CD14-positive monocyte (primary cell): Measurements from ENCODE around the gene SLC2A1. TPM values are rescaled to one million over a fixed set of nuclear protein-coding genes. Genes with fewer than 3 reads are reported as not detected.

Experiments
- DNase-seq, 3 donors: peaks; one replicate each; pipeline ENCODE4 v3.0.0-alpha.2; 2011 to 2022
- H2AFZ ChIP-seq: 2 replicates; pipeline ENCODE4 v1.6.0; 2012; ENCODE audit warnings: mild to moderate bottlenecking, low read depth, low read length, inconsistent platforms; ENCODE audit not compliant: insufficient read depth, poor library complexity, severe bottlenecking
- H3K27ac ChIP-seq, 2 donors: 1 replicate in 1 of 2; 2 replicates in 1 of 2; pipeline ENCODE4 v1.5.1; 2012 to 2013; ENCODE audit warnings: low read length in 2 of 2, control low read depth in 1 of 2, inconsistent platforms in 1 of 2, low read depth in 1 of 2, mild to moderate bottlenecking in 1 of 2
- H3K27me3 ChIP-seq, 2 donors: one replicate each; pipeline versions ENCODE4 v1.6.0 to v1.6.1; 2011 to 2013; ENCODE audit warnings: low read length in 2 of 2; ENCODE audit not compliant: control insufficient read depth in 2 of 2, insufficient read depth in 2 of 2
- H3K36me3 ChIP-seq, 2 donors: replicated peaks in 1 of 2; 1 replicate in 1 of 2; 2 replicates in 1 of 2; pipeline versions ENCODE4 v1.5.1 to v1.6.1; 2012 to 2013; ENCODE audit warnings: low read length in 2 of 2, control low read depth in 1 of 2, inconsistent platforms in 1 of 2, mild to moderate bottlenecking in 1 of 2; ENCODE audit not compliant: insufficient read depth in 2 of 2, control insufficient read depth in 1 of 2
- H3K4me1 ChIP-seq, 2 donors: 1 replicate in 1 of 2; 2 replicates in 1 of 2; pipeline versions ENCODE4 v1.5.1 to v1.6.1; 2012 to 2013; ENCODE audit warnings: low read length in 2 of 2, control low read depth in 1 of 2, inconsistent platforms in 1 of 2, mild to moderate bottlenecking in 1 of 2, moderate library complexity in 1 of 2; ENCODE audit not compliant: insufficient read depth in 2 of 2, control insufficient read depth in 1 of 2
- H3K4me2 ChIP-seq: replicated peaks from 2 replicates; pipeline ENCODE3; 2012; ENCODE audit warnings: low read length, moderate library complexity, mild to moderate bottlenecking; ENCODE audit not compliant: poor library complexity, severe bottlenecking; ENCODE audit errors: extremely low read depth
- H3K4me3 ChIP-seq, 3 experiments: fragments of 200-600 bp in 1 of 3; sonication (generic) in 1 of 3; replicated peaks in 1 of 3; 1 replicate in 2 of 3; 2 replicates in 1 of 3; pipeline ENCODE4 v1.5.1; 2011 to 2013; ENCODE audit warnings: low read length in 3 of 3, mild to moderate bottlenecking in 3 of 3, control low read depth in 2 of 3, low read depth in 2 of 3, inconsistent platforms in 1 of 3, moderate library complexity in 1 of 3
- H3K79me2 ChIP-seq: 2 replicates; pipeline ENCODE4 v1.6.0; 2012; ENCODE audit warnings: mild to moderate bottlenecking, control low read depth, inconsistent platforms, low read length, moderate library complexity; ENCODE audit not compliant: insufficient read depth
- H3K9ac ChIP-seq: 2 replicates; pipeline ENCODE4 v1.6.0; 2017; ENCODE audit warnings: low read length, mild to moderate bottlenecking; ENCODE audit not compliant: insufficient read depth, poor library complexity, severe bottlenecking
- H3K9me3 ChIP-seq, 2 donors: replicated peaks in 1 of 2; 1 replicate in 1 of 2; 2 replicates in 1 of 2; pipeline versions ENCODE4 v1.5.1 to v1.6.1; 2012 to 2013; ENCODE audit warnings: low read length in 2 of 2, control low read depth in 1 of 2; ENCODE audit not compliant: control insufficient read depth in 1 of 2, insufficient read depth in 1 of 2
- H4K20me1 ChIP-seq: 2 replicates; pipeline ENCODE4 v1.6.0; 2012; ENCODE audit warnings: mild to moderate bottlenecking, low read length, control low read depth, moderate library complexity; ENCODE audit not compliant: insufficient read depth
- H3K27ac Mint-ChIP-seq, 7 donors: one replicate each; pipeline ENCODE4 v1.8.0; 2020; ENCODE audit warnings: mild to moderate bottlenecking in 7 of 7, mixed read lengths in 7 of 7, moderate library complexity in 6 of 7, inconsistent platforms in 2 of 7
- H3K27me3 Mint-ChIP-seq, 3 donors: one replicate each; pipeline ENCODE4 v1.8.0; 2021 to 2022; ENCODE audit warnings: low read depth in 3 of 3, mild to moderate bottlenecking in 3 of 3, mixed read lengths in 3 of 3, moderate library complexity in 3 of 3, inconsistent platforms in 1 of 3
- H3K36me3 Mint-ChIP-seq, 2 donors: one replicate each; pipeline ENCODE4 v1.8.0; 2020; ENCODE audit warnings: mixed read lengths in 2 of 2, inconsistent platforms in 1 of 2, mild to moderate bottlenecking in 1 of 2
- H3K4me1 Mint-ChIP-seq: one replicate; pipeline ENCODE4 v1.8.0; 2020; ENCODE audit warnings: mild to moderate bottlenecking, mixed read lengths
- H3K4me3 Mint-ChIP-seq, 2 donors: one replicate each; pipeline ENCODE4 v1.8.0; 2020; ENCODE audit warnings: mild to moderate bottlenecking in 2 of 2, mixed read lengths in 2 of 2, moderate library complexity in 1 of 2
- H3K9me3 Mint-ChIP-seq, 7 donors: one replicate each; pipeline ENCODE4 v1.8.0; 2020 to 2022; ENCODE audit warnings: mixed read lengths in 7 of 7, mild to moderate bottlenecking in 6 of 7, moderate library complexity in 6 of 7, inconsistent platforms in 2 of 7
- CTCF ChIP-seq: fragments of 200-600 bp; IDR thresholded peaks from one replicate; pipeline ENCODE4 v1.8.0; 2022; ENCODE audit warnings: antibody characterized with exemption, mild to moderate bottlenecking
- WGBS: methylation state at CpG from one replicate; pipeline ENCODE4 v1.1.5; 2013; ENCODE audit warnings: missing lambda C conversion rate; ENCODE audit not compliant: insufficient coverage; 5-methylcytosine and 5-hydroxymethylcytosine counted together
- intact Hi-C, 2 donors: fragments of 100-400 bp; cut with micrococcal nuclease; formaldehyde crosslinking; loops; one replicate each; pipeline versions ENCODE4 v1.15.0 to v1.15.1; 2023
- polyA plus RNA-seq, 3 donors: library from polyadenylated mRNA; depleted of rRNA in 1 of 3; unstranded in 2 of 3; stranded (reverse) in 1 of 3; fragments of 300-500 nt in 2 of 3; fragments of >200 nt in 1 of 3; fragmentation: Illumina TruSeq in 2 of 3; gene quantifications; 1 replicate in 2 of 3; 2 replicates in 1 of 3; pipeline ENCODE4 v1.2.3, GENCODE V29; 2012 to 2021

The SLC2A1 gene
- polyA plus RNA-seq, 3 donors = 0.56 to 5.0 (median 0.71) TPM

- 87% methylated on average over 14 of the region's 18 CpGs for WGBS
- no peak overlapping the region for H3K4me3 Mint-ChIP-seq
These were observed 47.0 kb upstream of the SLC2A1 start for GRCh38 chr1:43005460-43006361.

More at GRCh38 chr1:43005460-43006361, 47.0 kb upstream of the SLC2A1 start:
- no peak for TF ChIP-seq CTCF
- no peaks in the 10 kb centered on the region for H3K79me2 ChIP-seq
- H3K36me3 Mint-ChIP-seq = no peaks in the 10 kb centered on the region
- H3K4me3 ChIP-seq = no peak overlapping the region
- H4K20me1 ChIP-seq = no peaks in the 10 kb centered on the region
- no peak overlapping the region for H3K9ac ChIP-seq
- no peak overlapping the region for H3K27ac Mint-ChIP-seq
- no peak for DNase-seq
- intact Hi-C loops = no loop called here
- H3K4me1 Mint-ChIP-seq = no peaks in the 10 kb centered on the region
- no peak overlapping the region for H2AFZ ChIP-seq
- no peak overlapping the region for H3K27ac ChIP-seq
- peaks cover 0 to 5% (median 1%) of the 10 kb centered on the region in 7 donors for H3K9me3 Mint-ChIP-seq
- H3K9me3 ChIP-seq = no peaks in the 10 kb centered on the region
- H3K4me1 ChIP-seq = no peaks in the 10 kb centered on the region
- H3K36me3 ChIP-seq = no peaks in the 10 kb centered on the region
- no peak overlapping the region for H3K4me2 ChIP-seq
- peaks cover 7 to 15% (median 12%) of the 10 kb centered on the region in 3 donors for H3K27me3 Mint-ChIP-seq
- peaks cover 0 to 7% of the 10 kb centered on the region in 2 donors for H3K27me3 ChIP-seq
